Measurements from ENCODE around the gene ECM2.

ECM2 gene

DNA sequence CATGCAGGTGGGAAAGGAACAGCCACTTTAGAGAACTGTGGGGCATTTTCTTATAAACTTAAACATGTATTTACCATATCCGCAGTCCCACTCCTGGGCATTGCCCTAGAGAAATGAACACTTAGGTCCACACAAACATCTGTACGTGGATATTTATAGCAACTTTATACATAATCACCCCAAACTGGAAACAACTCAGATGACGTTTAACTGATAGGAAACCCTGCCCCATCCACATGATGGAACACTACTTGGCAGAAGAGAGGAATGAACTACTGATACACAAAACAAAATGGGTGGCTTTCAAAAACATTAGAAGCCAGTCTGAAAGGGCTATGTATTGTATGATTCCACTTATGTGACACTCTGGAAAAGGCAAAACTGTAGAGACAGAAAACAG lies 22.4 kb downstream of the ECM2 start:
- TF ChIP-seq TAF1 (IDR thresholded peaks at IDR 0.05; ENCODE audit: borderline replicate concordance, insufficient read depth, low read length) (no peak), SIN3A (IDR thresholded peaks at IDR 0.05; ENCODE audit: borderline replicate concordance, insufficient read depth, low read length) (no peak), FOXP2 (optimal IDR thresholded peaks at IDR 0.05; ENCODE audit: borderline replicate concordance, extremely low read depth, extremely low read length, insufficient read depth) (no peak), POLR2AphosphoS5 (IDR thresholded peaks at IDR 0.05; ENCODE audit: low read depth, low read length) (no peak)
- TF ChIP-seq, protein P1, sequence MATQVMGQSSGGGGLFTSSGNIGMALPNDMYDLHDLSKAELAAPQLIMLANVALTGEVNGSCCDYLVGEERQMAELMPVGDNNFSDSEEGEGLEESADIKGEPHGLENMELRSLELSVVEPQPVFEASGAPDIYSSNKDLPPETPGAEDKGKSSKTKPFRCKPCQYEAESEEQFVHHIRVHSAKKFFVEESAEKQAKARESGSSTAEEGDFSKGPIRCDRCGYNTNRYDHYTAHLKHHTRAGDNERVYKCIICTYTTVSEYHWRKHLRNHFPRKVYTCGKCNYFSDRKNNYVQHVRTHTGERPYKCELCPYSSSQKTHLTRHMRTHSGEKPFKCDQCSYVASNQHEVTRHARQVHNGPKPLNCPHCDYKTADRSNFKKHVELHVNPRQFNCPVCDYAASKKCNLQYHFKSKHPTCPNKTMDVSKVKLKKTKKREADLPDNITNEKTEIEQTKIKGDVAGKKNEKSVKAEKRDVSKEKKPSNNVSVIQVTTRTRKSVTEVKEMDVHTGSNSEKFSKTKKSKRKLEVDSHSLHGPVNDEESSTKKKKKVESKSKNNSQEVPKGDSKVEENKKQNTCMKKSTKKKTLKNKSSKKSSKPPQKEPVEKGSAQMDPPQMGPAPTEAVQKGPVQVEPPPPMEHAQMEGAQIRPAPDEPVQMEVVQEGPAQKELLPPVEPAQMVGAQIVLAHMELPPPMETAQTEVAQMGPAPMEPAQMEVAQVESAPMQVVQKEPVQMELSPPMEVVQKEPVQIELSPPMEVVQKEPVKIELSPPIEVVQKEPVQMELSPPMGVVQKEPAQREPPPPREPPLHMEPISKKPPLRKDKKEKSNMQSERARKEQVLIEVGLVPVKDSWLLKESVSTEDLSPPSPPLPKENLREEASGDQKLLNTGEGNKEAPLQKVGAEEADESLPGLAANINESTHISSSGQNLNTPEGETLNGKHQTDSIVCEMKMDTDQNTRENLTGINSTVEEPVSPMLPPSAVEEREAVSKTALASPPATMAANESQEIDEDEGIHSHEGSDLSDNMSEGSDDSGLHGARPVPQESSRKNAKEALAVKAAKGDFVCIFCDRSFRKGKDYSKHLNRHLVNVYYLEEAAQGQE (IDR thresholded peaks at IDR 0.05; ENCODE audit: insufficient read depth in 1 of 2, low read depth in 2 of 2, low read length in 2 of 2), result no peak

DNA sequence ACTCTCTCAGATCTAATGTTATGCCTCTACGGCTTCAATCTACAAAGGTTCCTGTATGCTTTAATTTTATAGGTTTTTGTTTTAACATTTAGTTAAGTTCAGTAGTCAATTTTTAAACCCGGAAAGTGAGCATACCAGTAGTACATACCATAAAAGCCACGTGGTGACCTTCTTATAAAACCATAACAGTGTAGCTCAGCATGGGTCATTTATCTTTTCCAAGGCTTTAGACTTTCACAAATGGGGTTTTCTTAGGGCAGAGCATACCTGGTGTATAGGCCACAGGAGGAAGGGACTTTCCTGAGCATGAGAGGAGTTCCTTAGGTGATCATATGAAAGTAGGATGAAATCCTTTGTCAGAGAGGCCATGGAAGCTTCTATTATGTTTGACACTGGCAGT lies 23.2 kb downstream of the ECM2 start:
- TF ChIP-seq, protein P1 (IDR thresholded peaks at IDR 0.05; ENCODE audit: insufficient read depth in 1 of 2, low read depth in 2 of 2, low read length in 2 of 2), result no peak
- TF ChIP-seq FOXP2 (optimal IDR thresholded peaks at IDR 0.05; ENCODE audit: borderline replicate concordance, extremely low read depth, extremely low read length, insufficient read depth) (no peak), TAF1 (IDR thresholded peaks at IDR 0.05; ENCODE audit: borderline replicate concordance, insufficient read depth, low read length) (no peak), SIN3A (IDR thresholded peaks at IDR 0.05; ENCODE audit: borderline replicate concordance, insufficient read depth, low read length) (no peak), POLR2AphosphoS5 (IDR thresholded peaks at IDR 0.05; ENCODE audit: low read depth, low read length) (no peak)

DNA sequence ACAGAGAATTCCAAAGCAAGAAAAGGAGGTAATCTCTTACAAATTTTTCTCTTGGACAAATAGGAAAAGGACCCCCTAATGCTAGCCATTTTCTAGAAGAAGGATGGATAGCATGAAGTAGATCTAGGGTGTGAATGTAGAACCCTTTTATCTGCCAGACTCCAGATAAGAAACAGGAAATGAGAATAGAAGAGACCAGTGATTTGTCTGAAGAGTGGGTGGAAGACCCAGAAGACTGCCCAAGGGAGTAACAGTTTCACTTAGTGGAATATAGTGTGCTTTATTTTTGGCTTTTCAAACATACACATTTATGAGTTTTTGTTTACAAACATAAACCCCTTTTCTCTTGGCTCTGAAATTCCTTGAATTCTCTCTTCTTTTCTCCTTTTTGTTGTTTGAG lies 25.0 kb downstream of the ECM2 start:
- TF ChIP-seq POLR2AphosphoS5 (IDR thresholded peaks at IDR 0.05; ENCODE audit: low read depth, low read length) (no peak), FOXP2 (optimal IDR thresholded peaks at IDR 0.05; ENCODE audit: borderline replicate concordance, extremely low read depth, extremely low read length, insufficient read depth) (no peak), TAF1 (IDR thresholded peaks at IDR 0.05; ENCODE audit: borderline replicate concordance, insufficient read depth, low read length) (no peak), SIN3A (IDR thresholded peaks at IDR 0.05; ENCODE audit: borderline replicate concordance, insufficient read depth, low read length) (no peak)
- TF ChIP-seq, protein P1 (IDR thresholded peaks at IDR 0.05; ENCODE audit: insufficient read depth in 1 of 2, low read depth in 2 of 2, low read length in 2 of 2), result no peak

DNA sequence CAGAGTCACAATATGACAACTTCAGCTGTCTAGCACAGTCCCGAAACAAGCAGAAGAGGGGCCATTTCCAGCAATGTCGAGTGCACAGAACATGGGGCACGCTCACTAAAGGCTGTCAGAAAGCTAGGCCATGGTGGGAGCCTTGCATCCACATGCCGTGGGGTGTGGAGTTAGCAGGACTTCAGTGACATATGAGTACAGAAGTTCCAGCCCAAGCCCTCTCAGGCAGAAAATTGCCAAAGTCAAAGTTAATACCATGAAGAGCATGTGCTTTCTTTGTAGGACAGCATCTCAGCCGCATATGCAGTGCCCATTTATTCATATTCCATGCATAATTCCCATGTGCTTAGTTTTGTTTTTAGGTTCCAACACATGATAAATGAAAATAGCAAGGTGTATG lies 26.7 kb downstream of the ECM2 start:
- TF ChIP-seq FOXP2 (optimal IDR thresholded peaks at IDR 0.05; ENCODE audit: borderline replicate concordance, extremely low read depth, extremely low read length, insufficient read depth) (no peak), POLR2AphosphoS5 (IDR thresholded peaks at IDR 0.05; ENCODE audit: low read depth, low read length) (no peak), TAF1 (IDR thresholded peaks at IDR 0.05; ENCODE audit: borderline replicate concordance, insufficient read depth, low read length) (no peak), SIN3A (IDR thresholded peaks at IDR 0.05; ENCODE audit: borderline replicate concordance, insufficient read depth, low read length) (no peak)
- TF ChIP-seq, protein P1 (IDR thresholded peaks at IDR 0.05; ENCODE audit: insufficient read depth in 1 of 2, low read depth in 2 of 2, low read length in 2 of 2), result no peak

Data from PFSK-1 (cell line).